ENCODE results near the gene ZMYND8.
"Not testable (repeated sequence)": the region's sequence is repeated elsewhere in the genome, so short reads cannot be mapped to it uniquely, and the experiment has no call there.

ZMYND8 gene

DNA sequence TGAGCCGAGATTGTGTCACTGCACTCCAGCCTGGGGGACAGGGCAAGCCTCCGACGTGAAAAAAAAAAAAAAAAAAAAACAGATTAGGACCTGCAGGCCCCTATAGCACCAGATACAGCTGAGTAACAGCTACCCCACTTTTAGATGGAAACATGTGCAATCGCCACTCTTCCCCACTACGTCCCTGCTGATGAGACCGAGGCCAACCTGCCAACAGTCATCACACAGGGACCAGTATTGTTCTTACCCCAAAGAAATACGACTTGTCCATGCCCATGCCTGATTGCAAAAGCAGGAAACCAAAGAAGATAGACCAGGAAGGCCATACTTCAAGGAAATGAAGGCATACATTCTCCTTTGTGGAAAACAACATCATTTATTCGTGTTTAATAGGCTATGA lies 45.8 kb downstream of the ZMYND8 start:
- no peak for DNase-seq (ENCODE audit: low read depth)

- no peak for DNase-seq (ENCODE audit: low read depth)
These were observed 46.6 kb downstream of the ZMYND8 start for GRCh38 chr20:47309806-47310426.

DNA sequence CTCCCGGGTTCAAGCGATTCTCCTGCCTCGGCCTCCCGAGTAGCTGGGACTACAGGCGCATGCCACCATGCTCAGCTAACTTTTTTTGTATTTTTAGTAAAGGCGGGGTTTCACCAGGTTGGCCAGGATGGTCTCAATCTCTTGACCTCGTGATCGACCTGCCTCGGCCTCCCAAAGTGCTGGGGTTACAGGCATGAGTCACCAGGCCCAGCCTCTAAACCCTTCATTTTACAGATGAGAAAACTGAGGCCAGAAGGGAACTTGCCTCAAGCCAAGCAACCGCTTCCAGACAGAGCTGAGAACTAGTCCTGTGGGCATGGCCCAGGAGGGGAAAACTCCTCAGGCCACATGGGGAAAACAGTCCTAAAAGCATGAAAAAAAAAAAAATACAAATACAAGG lies 47.1 kb downstream of the ZMYND8 start:
- no peak for DNase-seq (ENCODE audit: low read depth)

DNA sequence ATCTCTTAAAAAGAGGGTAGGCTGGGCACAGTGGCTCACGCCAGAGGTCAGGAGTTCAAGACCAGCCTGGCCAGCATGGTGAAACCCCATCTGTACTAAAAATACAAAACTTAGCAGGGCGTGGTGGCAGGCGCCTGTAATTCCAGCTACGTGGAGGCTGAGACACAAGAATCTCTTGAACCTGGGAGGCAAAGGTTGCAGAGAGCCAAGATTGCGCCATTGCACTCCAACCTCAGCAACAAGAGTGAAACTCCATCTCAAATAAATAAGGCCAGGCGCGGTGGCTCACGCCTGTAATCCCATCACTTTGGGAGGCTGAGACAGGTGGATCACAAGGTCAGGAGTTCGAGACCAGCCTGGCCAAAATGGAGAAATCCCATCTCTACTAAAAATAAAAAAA lies 48.9 kb downstream of the ZMYND8 start:
- DNase-seq (ENCODE audit: low read depth) = not testable (repeated sequence)

- DNase-seq (ENCODE audit: low read depth) = no peak
These were observed 49.6 kb downstream of the ZMYND8 start for GRCh38 chr20:47306755-47307370.

DNA sequence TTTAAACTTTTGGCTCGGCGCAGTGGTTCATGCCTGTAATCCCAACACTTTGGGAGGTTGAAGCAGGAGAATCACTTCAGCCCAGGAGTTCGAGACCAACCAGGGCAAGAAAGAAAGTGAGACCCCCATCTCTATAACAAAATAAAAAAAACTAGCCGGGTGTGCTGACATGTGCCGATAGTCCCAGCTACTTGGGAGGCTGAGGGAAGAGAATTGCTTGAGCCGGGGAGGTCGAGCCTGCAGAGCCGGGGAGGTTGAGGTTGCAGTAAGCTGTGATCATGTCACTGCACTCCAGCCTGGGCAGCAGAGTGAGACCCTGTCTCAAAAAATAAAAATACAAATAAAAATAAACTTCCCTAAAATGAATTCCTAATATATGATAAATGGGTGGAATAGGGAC lies 50.4 kb downstream of the ZMYND8 start:
- DNase-seq (ENCODE audit: low read depth) = no peak

DNA sequence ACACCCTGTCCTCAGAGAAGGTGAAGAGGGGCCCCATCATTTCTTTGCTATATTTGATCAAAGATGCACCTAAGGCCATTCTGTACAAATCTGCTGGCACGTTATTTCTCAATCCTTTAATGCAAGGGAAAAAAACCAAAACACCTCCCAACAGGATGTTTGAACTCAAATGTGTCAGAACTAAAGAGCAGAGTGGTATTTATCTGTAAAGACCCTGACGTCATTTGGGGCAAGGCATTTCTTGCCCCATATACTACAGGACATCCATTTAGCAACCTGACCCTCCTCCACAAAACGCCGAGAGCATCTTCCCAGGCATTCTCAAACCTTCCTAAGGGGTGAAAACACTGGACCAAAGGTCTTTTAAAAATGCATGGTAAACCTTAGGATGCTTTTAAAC lies 50.8 kb downstream of the ZMYND8 start:
- DNase-seq (ENCODE audit: low read depth) = no peak

DNA sequence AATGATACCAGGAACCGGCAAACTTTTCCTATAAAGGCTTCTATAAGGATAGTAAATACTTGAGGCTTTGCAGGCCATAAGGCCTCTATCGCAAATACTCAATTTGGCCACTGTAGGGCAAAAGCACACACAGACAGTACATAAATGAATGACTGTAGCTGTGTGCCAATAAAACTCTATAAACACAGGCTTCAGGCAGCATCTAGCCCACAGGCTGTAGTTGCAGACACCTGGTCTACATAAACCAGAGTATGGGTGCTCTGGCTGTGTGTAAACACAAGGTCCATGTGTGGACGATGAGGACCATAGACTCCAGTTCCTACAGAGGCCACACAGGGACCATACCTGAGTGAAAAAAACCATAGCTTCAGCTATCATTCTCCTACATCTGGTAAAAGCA lies 52.2 kb downstream of the ZMYND8 start:
- DNase-seq (ENCODE audit: low read depth) = no peak

DNA sequence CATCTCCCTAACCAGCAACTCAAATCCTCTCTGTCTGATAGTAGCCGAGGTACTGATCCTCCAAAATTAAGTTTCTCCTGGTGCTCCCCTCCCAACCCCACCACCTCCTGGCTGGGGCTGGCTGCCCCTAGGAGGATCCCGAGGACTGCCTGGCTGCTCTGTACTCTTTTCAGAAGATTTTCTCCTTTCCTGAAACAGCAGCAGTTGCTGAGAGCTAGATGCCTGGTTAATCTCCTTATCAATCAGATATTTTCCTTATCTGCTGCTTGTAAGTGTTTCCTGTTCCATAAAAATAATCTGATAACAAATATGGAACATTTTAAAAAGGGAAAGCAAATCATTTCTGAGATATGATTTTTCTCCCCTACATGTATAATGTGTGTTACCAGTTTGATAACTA lies 52.8 kb downstream of the ZMYND8 start:
- DNase-seq (ENCODE audit: low read depth) = no peak

DNA sequence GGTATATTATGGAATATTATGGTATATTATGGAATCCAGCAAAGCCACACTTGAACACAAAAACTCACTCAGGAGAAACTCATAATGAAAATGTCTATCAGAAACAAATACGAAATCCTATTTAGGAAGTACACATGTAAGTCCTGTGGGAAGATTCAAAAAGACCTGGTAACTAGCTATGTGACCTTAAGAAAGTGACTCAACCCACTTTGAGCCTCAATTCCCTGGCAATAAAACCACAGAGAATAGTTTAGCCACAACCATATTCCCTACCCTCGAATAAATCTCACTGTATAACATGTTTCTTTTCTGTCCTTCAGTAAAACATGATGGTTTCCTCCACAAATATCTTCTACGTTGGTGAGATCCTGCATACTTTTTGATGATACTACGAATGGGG lies 56.4 kb downstream of the ZMYND8 start:
- DNase-seq (ENCODE audit: low read depth) = no peak

GRCh38 chr20:47298624-47299023 lies 57.9 kb downstream of the ZMYND8 start:
- no peak for DNase-seq (ENCODE audit: low read depth)

DNA sequence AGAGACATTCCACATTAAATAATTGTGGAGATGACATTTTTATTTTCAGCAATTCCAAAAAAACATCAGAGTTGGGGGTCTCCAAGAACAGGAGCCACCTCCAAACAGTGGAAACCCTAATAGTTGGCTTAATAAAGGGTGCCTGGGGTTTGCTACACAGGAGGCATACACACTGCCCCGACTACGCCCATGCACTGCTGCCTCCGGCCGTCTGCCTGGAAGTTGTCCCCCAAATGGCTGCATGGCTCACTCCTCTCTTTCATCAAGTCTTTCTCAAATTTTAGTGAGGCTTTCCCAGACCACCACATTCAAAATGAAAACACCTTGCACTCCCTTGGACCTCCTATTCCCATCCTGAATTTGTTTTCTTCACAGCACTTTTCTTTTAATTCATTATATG lies 58.8 kb downstream of the ZMYND8 start:
- DNase-seq (ENCODE audit: low read depth) = no peak

DNA sequence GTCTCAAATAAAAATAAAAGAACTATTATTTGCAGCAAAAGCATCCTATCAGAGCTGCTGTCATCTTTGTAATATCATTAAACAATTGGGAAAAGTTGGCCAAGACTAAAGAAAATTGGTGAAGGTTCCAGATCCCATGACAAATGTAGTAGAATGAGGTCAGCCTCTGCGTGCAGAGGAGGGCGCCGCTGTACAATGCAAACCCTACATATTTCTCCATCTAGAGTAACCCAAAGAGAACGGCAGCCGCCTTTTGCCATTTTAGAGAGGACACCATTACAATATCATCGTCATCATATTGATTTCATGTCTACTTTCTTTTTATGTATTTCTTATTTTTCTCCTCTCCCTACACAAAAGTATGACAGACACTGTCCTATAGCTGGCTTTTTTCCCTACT lies 59.5 kb downstream of the ZMYND8 start:
- no peak for DNase-seq (ENCODE audit: low read depth)

DNA sequence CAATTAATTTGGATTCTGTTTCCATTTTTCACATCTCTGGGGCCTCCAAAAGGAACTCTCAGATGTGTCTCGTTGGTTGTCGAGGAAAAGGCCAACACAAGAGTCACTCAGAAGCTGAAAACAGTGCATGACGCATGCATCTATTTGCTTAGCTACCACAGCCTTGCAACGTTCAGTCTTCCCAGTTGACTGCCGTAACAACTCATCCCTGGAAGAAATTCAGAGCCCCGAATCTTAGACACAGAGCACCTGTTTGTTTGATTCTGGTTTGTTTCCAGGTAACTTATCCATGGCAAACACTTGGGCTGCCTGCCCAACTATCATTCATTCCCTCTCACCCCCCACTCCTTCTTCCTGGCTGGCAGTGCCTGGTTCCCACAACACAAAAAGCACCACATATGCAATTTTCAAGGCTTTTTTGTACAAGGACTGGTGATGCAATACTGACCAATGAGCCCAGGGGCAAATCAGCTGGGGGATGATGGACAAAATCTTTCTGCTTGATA lies 60.5 kb downstream of the ZMYND8 start:
- DNase-seq (ENCODE audit: low read depth) = no peak

- DNase-seq (ENCODE audit: low read depth) = no peak
These were observed 61.2 kb downstream of the ZMYND8 start for GRCh38 chr20:47295129-47295813.

- no peak for DNase-seq (ENCODE audit: low read depth)
These were observed 62.9 kb downstream of the ZMYND8 start for GRCh38 chr20:47293631-47294030.

GRCh38 chr20:47292581-47292980 lies 63.9 kb downstream of the ZMYND8 start:
- DNase-seq (ENCODE audit: low read depth) = no peak

DNA sequence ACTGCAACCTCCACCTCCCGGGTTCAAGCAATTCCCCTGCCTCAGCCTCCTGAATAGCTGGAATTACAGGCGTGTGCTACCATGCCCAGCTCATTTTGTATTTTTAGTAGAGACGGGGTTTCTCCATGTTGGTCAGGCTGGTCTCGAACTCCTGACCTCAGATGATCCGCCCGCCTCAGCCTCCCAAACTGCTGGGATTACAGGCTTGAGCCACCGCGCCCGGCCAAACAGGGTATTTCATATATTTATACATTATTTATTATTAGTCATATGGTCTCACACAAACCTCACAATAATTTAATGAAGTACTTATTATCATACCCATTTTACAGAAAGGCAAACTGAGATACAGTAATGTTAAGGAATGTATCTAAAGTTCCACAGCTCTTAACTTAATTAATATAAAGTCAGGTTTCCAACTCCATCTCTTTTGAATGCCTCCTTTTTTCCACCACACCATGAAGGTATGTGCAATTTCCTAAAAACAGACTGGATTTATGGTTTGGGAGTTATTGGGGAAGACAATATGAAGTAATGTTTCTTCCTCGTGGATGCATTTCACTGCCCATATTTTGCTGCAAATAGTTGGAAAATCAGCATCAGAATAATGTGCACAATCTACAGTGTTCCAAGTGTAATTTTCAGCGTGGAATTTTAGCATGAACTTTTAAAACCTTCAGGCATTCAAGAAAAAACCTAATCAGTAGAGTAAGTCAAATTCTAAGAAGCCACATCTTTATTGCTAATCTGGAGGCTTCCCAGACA lies 65.7 kb downstream of the ZMYND8 start:
- no peak for DNase-seq (ENCODE audit: low read depth)

GRCh38 chr20:47290008-47290407 lies 66.5 kb downstream of the ZMYND8 start:
- DNase-seq (ENCODE audit: low read depth) = no peak

GRCh38 chr20:47289096-47289495 lies 67.4 kb downstream of the ZMYND8 start:
- DNase-seq (ENCODE audit: low read depth) = no peak

- DNase-seq (ENCODE audit: low read depth) = not testable (repeated sequence)
These were observed 68.0 kb downstream of the ZMYND8 start for GRCh38 chr20:47288530-47288929.

- no peak for DNase-seq (ENCODE audit: low read depth)
These were observed 68.8 kb downstream of the ZMYND8 start for GRCh38 chr20:47287609-47288144.

All from activated T-helper 1 cell treated with Interleukin-2 at 50 U/mL for 16 hours (primary cell).